NT2/D1 (cell line): ENCODE measurements around the gene LIPG.

Experiments used
- DNase-seq: peaks from one replicate; pipeline ENCODE4 v3.0.0-alpha.2; 2011; ENCODE audit warnings: low read depth, low spot score
- H3K27me3 ChIP-seq: 2 replicates; pipeline ENCODE4 v1.6.0; 2011; ENCODE audit warnings: mild to moderate bottlenecking; ENCODE audit not compliant: insufficient read length, insufficient read depth
- H3K36me3 ChIP-seq: 2 replicates; pipeline ENCODE4 v1.6.1; 2011; ENCODE audit warnings: mild to moderate bottlenecking, low read length, mixed read lengths; ENCODE audit not compliant: insufficient read depth, insufficient read length
- H3K4me1 ChIP-seq: 2 replicates; pipeline ENCODE4 v1.5.1; 2011; ENCODE audit not compliant: insufficient read depth, insufficient read length
- H3K4me3 ChIP-seq: 2 replicates; pipeline ENCODE4 v1.5.1; 2011; ENCODE audit warnings: low read depth; ENCODE audit not compliant: insufficient read length
- H3K9ac ChIP-seq: 2 replicates; pipeline ENCODE4 v1.6.0; 2011; ENCODE audit warnings: low read depth; ENCODE audit not compliant: insufficient read length
- H3K9me3 ChIP-seq: 2 replicates; pipeline ENCODE4 v1.5.1; 2011; ENCODE audit warnings: mild to moderate bottlenecking, low read length; ENCODE audit not compliant: insufficient read depth
- SUZ12 ChIP-seq: IDR thresholded peaks from 2 replicates; pipeline ENCODE4 v1.6.1; 2011; ENCODE audit not compliant: insufficient read length, insufficient read depth; ENCODE audit errors: extremely low read depth
- YY1 ChIP-seq: IDR thresholded peaks from 2 replicates; pipeline ENCODE4 v1.6.1; 2011; ENCODE audit not compliant: insufficient read length, insufficient read depth
- ZNF274 ChIP-seq: IDR thresholded peaks from 2 replicates; pipeline ENCODE4 v1.6.1; 2011; ENCODE audit warnings: mild to moderate bottlenecking, low read depth, low read length

The LIPG gene

DNA sequence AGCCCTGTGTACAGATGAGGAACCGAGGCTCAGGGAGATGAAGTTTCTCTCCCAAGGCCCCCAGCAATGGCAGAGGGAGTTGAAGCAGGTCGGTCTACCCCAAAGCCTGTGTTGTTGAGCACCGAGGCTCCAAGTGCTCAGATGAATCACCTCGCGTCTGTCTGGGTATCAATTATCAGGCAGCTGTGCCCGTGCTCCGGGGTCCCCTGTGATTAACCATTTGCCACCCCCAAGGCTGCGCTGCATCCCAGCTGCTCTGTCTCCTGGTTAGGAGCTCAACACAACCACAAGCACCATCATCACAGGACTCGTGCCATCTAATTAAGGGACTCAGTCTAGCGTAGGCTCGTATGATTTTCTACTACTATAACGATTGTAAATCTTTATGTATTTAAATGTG is 27.1 kb downstream of the LIPG start:
- Histone ChIP-seq H3K27me3 (peaks cover 2% of the 10 kb centered on the region), H3K4me3 (no peak overlapping the region), H3K4me1 (no peaks in the 10 kb centered on the region), H3K9ac (no peak overlapping the region), H3K9me3 (no peaks in the 10 kb centered on the region), H3K36me3 (peaks cover 16% of the 10 kb centered on the region)
- DNase-seq: no peak
- TF ChIP-seq SUZ12 (no peak), YY1 (no peak), ZNF274 (no peak)

GRCh38 chr18:49590608-49591007 is 28.8 kb downstream of the LIPG start:
- no peaks in the 10 kb centered on the region for H3K27me3 ChIP-seq
- no peaks in the 10 kb centered on the region for H3K4me1 ChIP-seq
- no peak overlapping the region for H3K4me3 ChIP-seq
- TF ChIP-seq YY1: no peak
- no peak for TF ChIP-seq SUZ12
- TF ChIP-seq ZNF274: no peak
- no peak for DNase-seq
- peaks cover 16% of the 10 kb centered on the region for H3K36me3 ChIP-seq
- no peak overlapping the region for H3K9ac ChIP-seq
- H3K9me3 ChIP-seq: no peaks in the 10 kb centered on the region

DNA sequence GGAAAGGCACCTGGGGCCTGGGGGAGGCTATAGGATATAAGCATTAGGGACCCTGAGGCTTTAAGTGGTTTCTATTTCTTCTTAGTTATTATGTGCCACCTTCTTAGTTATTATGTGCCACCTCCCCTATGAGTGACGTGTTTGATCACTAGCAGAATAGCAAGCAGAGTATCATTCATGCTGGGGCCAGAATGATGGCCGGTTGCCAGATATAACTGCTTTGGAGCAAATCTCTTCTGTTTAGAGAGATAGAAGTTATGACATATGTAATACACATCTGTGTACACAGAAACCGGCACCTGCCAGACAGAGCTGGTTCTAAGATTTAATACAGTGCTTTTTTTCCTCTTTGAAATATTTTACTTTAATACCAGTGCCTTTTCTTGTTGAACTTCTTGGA is 29.4 kb downstream of the LIPG start:
- TF ChIP-seq SUZ12 (no peak), ZNF274 (no peak), YY1 (no peak)
- no peak overlapping the region for H3K9ac ChIP-seq
- no peaks in the 10 kb centered on the region for H3K4me1 ChIP-seq
- no peaks in the 10 kb centered on the region for H3K27me3 ChIP-seq
- no peaks in the 10 kb centered on the region for H3K9me3 ChIP-seq
- DNase-seq: no peak
- H3K4me3 ChIP-seq: no peak overlapping the region
- peaks cover 16% of the 10 kb centered on the region for H3K36me3 ChIP-seq

- no peak overlapping the region for H3K9ac ChIP-seq
- DNase-seq: no peak
- TF ChIP-seq ZNF274 (no peak), YY1 (no peak), SUZ12 (no peak)
- no peaks in the 10 kb centered on the region for H3K9me3 ChIP-seq
- peaks cover 16% of the 10 kb centered on the region for H3K36me3 ChIP-seq
- H3K4me1 ChIP-seq: no peaks in the 10 kb centered on the region
- no peaks in the 10 kb centered on the region for H3K27me3 ChIP-seq
- no peak overlapping the region for H3K4me3 ChIP-seq
Measured at GRCh38 chr18:49591775-49592174, 29.9 kb downstream of the LIPG start.

DNA sequence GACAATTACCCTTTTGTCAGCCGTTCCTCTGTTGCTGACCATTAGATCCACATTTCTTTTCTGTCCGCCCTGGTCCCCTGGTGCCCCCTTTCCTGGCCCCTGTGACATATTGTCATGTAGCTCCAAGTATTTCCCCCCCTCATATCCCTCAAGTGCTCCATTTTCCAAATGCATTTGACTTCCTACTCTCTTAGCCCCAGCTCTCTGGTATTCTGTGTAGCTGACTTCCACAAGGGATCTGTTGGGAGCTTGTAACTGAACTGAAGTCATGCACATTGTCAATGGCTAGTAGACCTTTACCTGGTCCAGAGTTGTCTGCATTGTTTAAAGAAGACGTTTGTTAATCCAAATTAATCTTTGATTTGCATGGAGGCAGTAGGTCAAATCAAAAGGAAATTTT is 34.8 kb downstream of the LIPG start:
- no peak overlapping the region for H3K9ac ChIP-seq
- no peaks in the 10 kb centered on the region for H3K9me3 ChIP-seq
- H3K4me3 ChIP-seq: no peak overlapping the region
- no peaks in the 10 kb centered on the region for H3K4me1 ChIP-seq
- H3K27me3 ChIP-seq: no peaks in the 10 kb centered on the region
- H3K36me3 ChIP-seq: no peaks in the 10 kb centered on the region
- no peak for DNase-seq
- no peak for TF ChIP-seq SUZ12
- TF ChIP-seq YY1: no peak
- TF ChIP-seq ZNF274: no peak

- TF ChIP-seq ZNF274 (no peak), YY1 (no peak), SUZ12 (no peak)
Measured at GRCh38 chr18:49597157-49597931, 35.5 kb downstream of the LIPG start.

DNA sequence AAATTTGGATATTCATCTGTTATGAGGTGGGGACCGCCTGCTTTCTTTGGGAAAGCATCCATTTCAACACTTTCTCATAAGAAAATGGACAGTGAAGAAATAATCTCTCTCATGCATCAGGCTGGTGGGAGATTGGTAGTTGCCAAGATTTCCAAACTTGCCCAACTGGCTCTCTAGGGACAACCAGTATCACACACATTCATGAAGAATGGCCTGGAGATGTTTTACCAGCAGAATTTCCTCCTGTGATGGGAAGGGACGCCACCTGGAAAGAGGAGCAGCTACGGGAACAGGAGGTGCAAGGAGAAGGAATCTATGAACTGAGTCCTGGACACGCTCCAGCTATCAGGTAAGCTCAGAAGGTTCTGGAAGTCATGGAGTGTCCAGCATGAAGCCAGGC is 39.4 kb downstream of the LIPG start:
- DNase-seq: no peak
- TF ChIP-seq SUZ12 (no peak), ZNF274 (no peak), YY1 (no peak)
- Histone ChIP-seq H3K36me3 (no peaks in the 10 kb centered on the region), H3K9me3 (peaks cover 7% of the 10 kb centered on the region), H3K4me1 (no peaks in the 10 kb centered on the region), H3K27me3 (no peaks in the 10 kb centered on the region), H3K4me3 (no peak overlapping the region), H3K9ac (no peak overlapping the region)

More at GRCh38 chr18:49597157-49597931, 35.5 kb downstream of the LIPG start:
- no peaks in the 10 kb centered on the region for H3K4me1 ChIP-seq
- DNase-seq: no peak
- H3K9ac ChIP-seq: no peak overlapping the region
- H3K9me3 ChIP-seq: no peaks in the 10 kb centered on the region
- H3K36me3 ChIP-seq: no peaks in the 10 kb centered on the region
- no peak overlapping the region for H3K4me3 ChIP-seq
- H3K27me3 ChIP-seq: no peaks in the 10 kb centered on the region
